ENCODE data around the gene SRCAP. TPM values are rescaled to one million over a fixed set of nuclear protein-coding genes. Genes with fewer than 3 reads are reported as not detected.

The SRCAP gene
- total RNA-seq, 1 donor from 2014 or later, result 4.6 TPM

DNA sequence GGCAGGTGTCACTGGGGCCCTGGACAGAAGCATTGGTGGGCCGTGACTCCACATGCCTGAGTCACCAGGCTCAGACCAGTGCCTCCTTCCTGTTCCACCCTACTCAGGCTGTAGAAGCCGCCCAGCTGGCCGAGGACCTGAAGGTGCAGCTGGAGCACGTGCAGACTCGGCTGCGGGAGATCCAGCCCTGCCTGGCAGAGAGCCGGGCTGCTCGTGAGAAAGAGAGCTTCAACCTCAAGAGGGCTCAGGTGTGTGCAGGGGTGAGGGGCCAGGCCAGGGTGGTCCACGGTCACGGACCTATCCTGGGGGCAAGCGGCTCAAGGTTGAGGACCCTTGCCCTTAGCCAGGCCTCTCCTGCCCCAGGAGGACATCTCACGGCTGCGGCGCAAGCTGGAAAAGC lies 72.8 kb downstream of the SRCAP start:
- Mint-ChIP-seq H3K4me1 (peaks cover 8% of the 10 kb centered on the region), H3K36me3 (peaks cover 28% of the 10 kb centered on the region), H3K9me3 (no peaks in the 10 kb centered on the region), H3K4me3 (no peak overlapping the region), H3K27ac (peak overlapping the region; percentile 40), H3K27me3 (ENCODE audit: insufficient read depth, low read depth) (peaks cover 18% of the 10 kb centered on the region)
- Histone ChIP-seq H3K36me3 (no peaks in the 10 kb centered on the region), H3K9ac (no peak overlapping the region), H3K27ac (no peak overlapping the region), H4K20me1 (ENCODE audit: low read depth) (peaks cover 24% of the 10 kb centered on the region), H3K79me2 (ENCODE audit: low read depth) (peaks cover 8% of the 10 kb centered on the region), H3K4me2 (no peak overlapping the region), H2AFZ (replicated peaks) (no peak overlapping the region), H3K27me3 (no peaks in the 10 kb centered on the region), H3K4me3 (no peak overlapping the region), H3F3A (ENCODE audit: low read depth) (peaks cover 25% of the 10 kb centered on the region), H3K4me1 (no peaks in the 10 kb centered on the region), H3K9me3 (ENCODE audit: low read depth) (no peaks in the 10 kb centered on the region)
- DNase-seq (ENCODE audit: low spot score), result no peak
- TF ChIP-seq EZH2phosphoT487 (IDR thresholded peaks at IDR 0.05) (no peak), EZH2 (IDR thresholded peaks at IDR 0.05) (no peak)
- TF ChIP-seq, protein P1, sequence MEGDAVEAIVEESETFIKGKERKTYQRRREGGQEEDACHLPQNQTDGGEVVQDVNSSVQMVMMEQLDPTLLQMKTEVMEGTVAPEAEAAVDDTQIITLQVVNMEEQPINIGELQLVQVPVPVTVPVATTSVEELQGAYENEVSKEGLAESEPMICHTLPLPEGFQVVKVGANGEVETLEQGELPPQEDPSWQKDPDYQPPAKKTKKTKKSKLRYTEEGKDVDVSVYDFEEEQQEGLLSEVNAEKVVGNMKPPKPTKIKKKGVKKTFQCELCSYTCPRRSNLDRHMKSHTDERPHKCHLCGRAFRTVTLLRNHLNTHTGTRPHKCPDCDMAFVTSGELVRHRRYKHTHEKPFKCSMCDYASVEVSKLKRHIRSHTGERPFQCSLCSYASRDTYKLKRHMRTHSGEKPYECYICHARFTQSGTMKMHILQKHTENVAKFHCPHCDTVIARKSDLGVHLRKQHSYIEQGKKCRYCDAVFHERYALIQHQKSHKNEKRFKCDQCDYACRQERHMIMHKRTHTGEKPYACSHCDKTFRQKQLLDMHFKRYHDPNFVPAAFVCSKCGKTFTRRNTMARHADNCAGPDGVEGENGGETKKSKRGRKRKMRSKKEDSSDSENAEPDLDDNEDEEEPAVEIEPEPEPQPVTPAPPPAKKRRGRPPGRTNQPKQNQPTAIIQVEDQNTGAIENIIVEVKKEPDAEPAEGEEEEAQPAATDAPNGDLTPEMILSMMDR (IDR thresholded peaks at IDR 0.05), result no peak

DNA sequence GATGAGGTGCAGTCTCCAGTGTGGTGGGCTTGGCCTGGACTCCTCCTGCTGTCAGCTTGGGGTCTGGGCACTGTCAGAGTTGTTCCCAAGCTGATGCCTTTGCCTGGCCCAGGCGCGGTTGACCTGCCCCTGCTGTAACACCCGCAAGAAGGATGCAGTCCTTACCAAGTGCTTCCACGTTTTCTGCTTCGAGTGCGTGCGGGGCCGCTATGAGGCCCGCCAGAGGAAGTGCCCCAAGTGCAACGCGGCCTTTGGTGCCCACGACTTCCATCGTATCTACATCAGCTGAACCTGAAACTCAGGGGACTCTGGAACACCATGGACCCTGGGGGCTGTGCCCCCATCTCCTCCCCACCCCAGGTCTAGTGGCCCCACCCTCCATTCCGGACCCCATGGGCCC lies 74.9 kb downstream of the SRCAP start:
- Mint-ChIP-seq H3K27ac (no peak overlapping the region), H3K9me3 (no peaks in the 10 kb centered on the region), H3K27me3 (ENCODE audit: insufficient read depth, low read depth) (peaks cover 21% of the 10 kb centered on the region), H3K36me3 (peaks cover 27% of the 10 kb centered on the region), H3K4me3 (no peak overlapping the region), H3K4me1 (peaks cover 22% of the 10 kb centered on the region)
- TF ChIP-seq EZH2phosphoT487 (IDR thresholded peaks at IDR 0.05), result no peak
- TF ChIP-seq EZH2 (IDR thresholded peaks at IDR 0.05), result no peak
- no peaks in the 10 kb centered on the region for H3K9me3 ChIP-seq (ENCODE audit: low read depth)
- H3K27ac ChIP-seq, result no peak overlapping the region
- no peaks in the 10 kb centered on the region for H3K27me3 ChIP-seq
- no peaks in the 10 kb centered on the region for H3K36me3 ChIP-seq
- no peak overlapping the region for H3K4me3 ChIP-seq
- DNase-seq (ENCODE audit: low spot score), result no peak
- H2AFZ ChIP-seq (replicated peaks), result no peak overlapping the region
- no peak overlapping the region for H3K9ac ChIP-seq
- H3F3A ChIP-seq (ENCODE audit: low read depth), result peaks cover 45% of the 10 kb centered on the region
- peaks cover 45% of the 10 kb centered on the region for H4K20me1 ChIP-seq (ENCODE audit: low read depth)
- H3K79me2 ChIP-seq (ENCODE audit: low read depth), result peaks cover 9% of the 10 kb centered on the region
- H3K4me1 ChIP-seq, result peaks cover 6% of the 10 kb centered on the region
- no peak overlapping the region for H3K4me2 ChIP-seq

DNA sequence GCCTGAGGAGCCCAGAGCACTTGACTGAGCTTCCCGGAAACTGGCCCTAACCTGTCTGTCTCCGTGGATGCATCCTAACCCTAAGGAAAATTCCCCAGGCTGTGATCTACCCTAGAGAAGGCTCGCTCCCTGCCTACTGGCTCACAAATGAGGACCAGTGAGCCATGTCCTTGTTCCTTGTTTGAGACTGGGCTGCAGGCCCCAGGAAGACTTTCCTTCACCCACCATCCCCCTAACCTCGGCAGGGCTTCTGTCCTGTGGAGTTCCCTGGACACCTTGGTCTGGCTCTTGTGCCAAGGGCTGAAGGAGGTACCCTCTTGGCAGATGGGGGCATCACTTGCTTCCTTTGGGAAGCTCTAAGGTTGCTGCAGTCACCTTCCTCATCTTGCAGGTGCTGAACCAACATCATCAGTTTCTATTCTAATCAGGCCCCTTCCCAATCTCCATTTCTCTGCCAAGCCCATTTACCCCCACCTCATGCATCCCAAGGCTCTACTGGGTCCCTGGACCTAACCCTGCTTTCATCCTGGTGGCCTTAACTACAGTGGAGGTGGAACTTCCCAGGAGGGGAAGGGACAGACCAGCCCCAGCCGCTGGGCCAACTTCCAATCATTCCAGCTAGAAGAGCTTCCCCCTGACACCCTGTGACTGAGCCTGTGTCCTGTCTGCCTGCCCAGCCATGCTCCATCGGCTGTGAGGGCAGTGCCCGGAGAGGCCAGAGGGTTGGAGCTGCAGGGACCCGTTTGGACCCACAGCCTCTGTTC lies 75.6 kb downstream of the SRCAP start:
- Histone ChIP-seq H3K4me1 (peaks cover 11% of the 10 kb centered on the region), H3K36me3 (no peaks in the 10 kb centered on the region), H4K20me1 (ENCODE audit: low read depth) (peaks cover 50% of the 10 kb centered on the region), H3F3A (ENCODE audit: low read depth) (peaks cover 52% of the 10 kb centered on the region), H3K27ac (no peak overlapping the region), H3K27me3 (no peaks in the 10 kb centered on the region), H3K9ac (no peak overlapping the region), H3K4me3 (peak overlapping the region; percentile 79), H3K79me2 (ENCODE audit: low read depth) (peaks cover 9% of the 10 kb centered on the region), H2AFZ (replicated peaks) (no peak overlapping the region), H3K9me3 (ENCODE audit: low read depth) (no peaks in the 10 kb centered on the region), H3K4me2 (peak overlapping the region; percentile 100)
- Mint-ChIP-seq H3K9me3 (no peaks in the 10 kb centered on the region), H3K27me3 (ENCODE audit: insufficient read depth, low read depth) (peaks cover 19% of the 10 kb centered on the region), H3K27ac (no peak overlapping the region), H3K36me3 (peaks cover 24% of the 10 kb centered on the region), H3K4me1 (peaks cover 26% of the 10 kb centered on the region), H3K4me3 (peak overlapping the region; percentile 96)
- DNase-seq (ENCODE audit: low spot score), result peak; percentile 21
- TF ChIP-seq EZH2phosphoT487 (IDR thresholded peaks at IDR 0.05) (no peak), EZH2 (IDR thresholded peaks at IDR 0.05) (no peak)
- TF ChIP-seq, protein P1 (IDR thresholded peaks at IDR 0.05), result no peak

DNA sequence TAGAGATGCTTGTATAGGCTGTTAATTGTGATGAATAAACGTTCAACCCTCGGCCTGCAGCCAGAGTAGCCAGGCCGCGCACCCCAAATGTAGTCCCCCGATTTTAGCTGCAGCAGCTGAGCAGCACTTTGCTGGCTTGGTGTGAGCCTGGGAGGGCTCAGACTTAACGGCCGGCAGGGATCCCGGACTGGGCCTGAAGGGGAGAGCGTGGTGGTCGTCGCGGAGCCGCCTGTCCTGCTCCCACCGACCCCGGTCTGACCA lies 76.1 kb downstream of the SRCAP start:
- TF ChIP-seq, protein P1 (IDR thresholded peaks at IDR 0.05), result no peak
- TF ChIP-seq EZH2 (IDR thresholded peaks at IDR 0.05), result no peak
- no peak for TF ChIP-seq EZH2phosphoT487 (IDR thresholded peaks at IDR 0.05)
- no peak for DNase-seq (ENCODE audit: low spot score)
- H3K9me3 Mint-ChIP-seq, result no peaks in the 10 kb centered on the region
- no peaks in the 10 kb centered on the region for H3K36me3 ChIP-seq
- peaks cover 52% of the 10 kb centered on the region for H3F3A ChIP-seq (ENCODE audit: low read depth)
- no peak overlapping the region for H3K27ac Mint-ChIP-seq
- peaks cover 9% of the 10 kb centered on the region for H3K79me2 ChIP-seq (ENCODE audit: low read depth)
- H3K9me3 ChIP-seq (ENCODE audit: low read depth), result no peaks in the 10 kb centered on the region
- peaks cover 26% of the 10 kb centered on the region for H3K4me1 Mint-ChIP-seq
- H3K4me3 ChIP-seq, result peak overlapping the region; percentile 79
- peaks cover 19% of the 10 kb centered on the region for H3K27me3 Mint-ChIP-seq (ENCODE audit: insufficient read depth, low read depth)
- H3K4me3 Mint-ChIP-seq, result peak overlapping the region; percentile 96
- H3K4me2 ChIP-seq, result peak overlapping the region; percentile 100
- H3K36me3 Mint-ChIP-seq, result peaks cover 24% of the 10 kb centered on the region
- H2AFZ ChIP-seq (replicated peaks), result no peak overlapping the region
- peaks cover 53% of the 10 kb centered on the region for H4K20me1 ChIP-seq (ENCODE audit: low read depth)
- H3K9ac ChIP-seq, result no peak overlapping the region
- H3K27me3 ChIP-seq, result no peaks in the 10 kb centered on the region
- H3K27ac ChIP-seq, result no peak overlapping the region
- peaks cover 11% of the 10 kb centered on the region for H3K4me1 ChIP-seq

Data from neural progenitor cell (in vitro differentiated cells).